Calu3 (cell line): ENCODE data around the gene DDX54. TPM values are rescaled to one million over a fixed set of nuclear protein-coding genes. Genes with fewer than 3 reads are reported as not detected.

ENCODE experiments used
- BruUV-seq: library from RNA; stranded (reverse); fragments of 400-500 nt; replicated peaks from 2 replicates; lab custom pipeline; 2021; lab: Mats Ljungman, UMichigan
- CTCF ChIA-PET: fragments of 300-600 bp; sonication (Branson Sonifier 250); formaldehyde crosslinking; loops from one replicate; lab custom pipeline; 2022; ENCODE audit warnings: antibody characterized with exemption; lab: Charles Lee
- DNase-seq: peaks from one replicate; pipeline ENCODE4 v3.0.0; 2022
- H3K27ac Mint-ChIP-seq: one replicate; pipeline ENCODE4 v1.8.0; 2022; ENCODE audit warnings: mixed read lengths; ENCODE audit not compliant: unreplicated experiment
- H3K27me3 Mint-ChIP-seq: one replicate; pipeline ENCODE4 v1.8.0; 2022; ENCODE audit warnings: mixed read lengths; ENCODE audit not compliant: unreplicated experiment
- H3K36me3 Mint-ChIP-seq: one replicate; pipeline ENCODE4 v1.8.0; 2022; ENCODE audit warnings: mild to moderate bottlenecking, moderate library complexity, mixed read lengths; ENCODE audit not compliant: insufficient read depth, unreplicated experiment
- H3K4me1 Mint-ChIP-seq: one replicate; pipeline ENCODE4 v1.8.0; 2022; ENCODE audit warnings: mild to moderate bottlenecking, low read depth, mixed read lengths; ENCODE audit not compliant: unreplicated experiment
- H3K4me3 Mint-ChIP-seq: one replicate; pipeline ENCODE4 v1.8.0; 2022; ENCODE audit warnings: mild to moderate bottlenecking, low read depth, moderate library complexity, mixed read lengths; ENCODE audit not compliant: unreplicated experiment
- H3K9me3 Mint-ChIP-seq: one replicate; pipeline ENCODE4 v1.8.0; 2022; ENCODE audit warnings: low read depth, mixed read lengths; ENCODE audit not compliant: unreplicated experiment
- intact Hi-C: fragments of 100-400 bp; cut with micrococcal nuclease; formaldehyde crosslinking; loops from one replicate; pipeline ENCODE4 v1.10.0; 2022; ENCODE audit not compliant: unreplicated experiment
- total RNA-seq: library from RNA; stranded (reverse); gene quantifications from 2 replicates; pipeline ENCODE4 v1.2.3, GENCODE V29; 2022
- TF ChIP-seq, protein P1 (sequence below): fragments of 200-600 bp; IDR thresholded peaks from one replicate; pipeline ENCODE4 v1.8.0; 2022; ENCODE audit warnings: antibody characterized with exemption; ENCODE audit not compliant: unreplicated experiment

Gene DDX54
- total RNA-seq, 1 experiment from 2014 or later: 104 TPM

- TF ChIP-seq, protein P1, sequence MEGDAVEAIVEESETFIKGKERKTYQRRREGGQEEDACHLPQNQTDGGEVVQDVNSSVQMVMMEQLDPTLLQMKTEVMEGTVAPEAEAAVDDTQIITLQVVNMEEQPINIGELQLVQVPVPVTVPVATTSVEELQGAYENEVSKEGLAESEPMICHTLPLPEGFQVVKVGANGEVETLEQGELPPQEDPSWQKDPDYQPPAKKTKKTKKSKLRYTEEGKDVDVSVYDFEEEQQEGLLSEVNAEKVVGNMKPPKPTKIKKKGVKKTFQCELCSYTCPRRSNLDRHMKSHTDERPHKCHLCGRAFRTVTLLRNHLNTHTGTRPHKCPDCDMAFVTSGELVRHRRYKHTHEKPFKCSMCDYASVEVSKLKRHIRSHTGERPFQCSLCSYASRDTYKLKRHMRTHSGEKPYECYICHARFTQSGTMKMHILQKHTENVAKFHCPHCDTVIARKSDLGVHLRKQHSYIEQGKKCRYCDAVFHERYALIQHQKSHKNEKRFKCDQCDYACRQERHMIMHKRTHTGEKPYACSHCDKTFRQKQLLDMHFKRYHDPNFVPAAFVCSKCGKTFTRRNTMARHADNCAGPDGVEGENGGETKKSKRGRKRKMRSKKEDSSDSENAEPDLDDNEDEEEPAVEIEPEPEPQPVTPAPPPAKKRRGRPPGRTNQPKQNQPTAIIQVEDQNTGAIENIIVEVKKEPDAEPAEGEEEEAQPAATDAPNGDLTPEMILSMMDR: no peak
- BruUV-seq: no TSS peak
- H3K27ac Mint-ChIP-seq: no peak overlapping the region
- peaks cover 17% of the 10 kb centered on the region for H3K4me1 Mint-ChIP-seq
- H3K36me3 Mint-ChIP-seq: peaks cover 74% of the 10 kb centered on the region
- CTCF ChIA-PET: interaction anchor here (0.6 kb wide), 2 partner anchors 15 to 1618 kb away, joined by 3 to 5 read pairs; no protein-coding TSS in a partner anchor
- no peaks in the 10 kb centered on the region for H3K9me3 Mint-ChIP-seq
- H3K4me3 Mint-ChIP-seq: no peak overlapping the region
- DNase-seq: no peak
- H3K27me3 Mint-ChIP-seq: no peaks in the 10 kb centered on the region
- intact Hi-C loops: no loop called here
These were observed 3.3 kb downstream of the DDX54 start for GRCh38 chr12:113181975-113182374.

DNA sequence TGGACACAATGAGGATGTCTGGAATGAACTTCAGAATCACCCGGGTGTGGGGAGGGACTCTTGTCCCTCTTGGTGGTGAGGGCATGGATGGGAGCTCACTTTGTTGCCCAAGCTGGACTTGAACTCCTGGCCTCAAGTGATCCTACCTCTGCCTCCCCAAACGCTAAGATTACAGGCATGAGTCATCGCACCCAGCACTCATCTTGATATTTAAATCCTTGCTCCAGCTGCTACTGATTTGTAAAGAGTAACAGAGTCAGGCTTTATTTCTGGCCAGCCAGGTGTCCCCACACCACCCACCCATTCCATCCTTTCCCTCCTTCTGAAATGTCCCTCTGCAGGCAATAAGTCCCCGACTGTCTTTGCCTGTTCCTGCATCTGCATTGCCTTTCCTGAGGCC is 4.9 kb downstream of the DDX54 start:
- CTCF ChIA-PET: interaction anchor here (0.6 kb wide), 1 partner anchor 726 kb away, joined by 6 read pairs; no protein-coding TSS in a partner anchor

GRCh38 chr12:113179023-113179422 is 6.3 kb downstream of the DDX54 start:
- TF ChIP-seq, protein P1: no peak
- H3K4me3 Mint-ChIP-seq: no peak overlapping the region
- no TSS peak for BruUV-seq
- H3K4me1 Mint-ChIP-seq: peaks cover 15% of the 10 kb centered on the region
- H3K27ac Mint-ChIP-seq: no peak overlapping the region
- DNase-seq: no peak
- H3K36me3 Mint-ChIP-seq: peaks cover 69% of the 10 kb centered on the region
- no peaks in the 10 kb centered on the region for H3K9me3 Mint-ChIP-seq
- CTCF ChIA-PET: interaction anchor here (0.7 kb wide), 1 partner anchor 315 kb away, joined by 3 read pairs; no protein-coding TSS in a partner anchor
- intact Hi-C loops: no loop called here
- no peaks in the 10 kb centered on the region for H3K27me3 Mint-ChIP-seq

More for the DNA sequence above, 4.9 kb downstream of the DDX54 start:
- Mint-ChIP-seq H3K36me3 (peaks cover 71% of the 10 kb centered on the region), H3K4me3 (no peak overlapping the region), H3K27me3 (no peaks in the 10 kb centered on the region), H3K9me3 (no peaks in the 10 kb centered on the region), H3K27ac (no peak overlapping the region), H3K4me1 (peaks cover 7% of the 10 kb centered on the region)
- intact Hi-C loops: no loop called here
- BruUV-seq: no TSS peak
- no peak for DNase-seq
- TF ChIP-seq, protein P1: no peak

GRCh38 chr12:113174461-113175384 is 10.6 kb downstream of the DDX54 start:
- H3K27ac Mint-ChIP-seq: no peak overlapping the region
- no peak overlapping the region for H3K4me3 Mint-ChIP-seq
- no TSS peak for BruUV-seq
- peaks cover 89% of the 10 kb centered on the region for H3K36me3 Mint-ChIP-seq
- TF ChIP-seq, protein P1: peak; percentile 94
- H3K27me3 Mint-ChIP-seq: no peaks in the 10 kb centered on the region
- intact Hi-C loops: loop anchor here (2.0 to 5.0 kb wide), 2 partner anchors 126 to 182 kb away; no protein-coding TSS in a partner anchor
- CTCF ChIA-PET: interaction anchor here (0.5 to 1.5 kb wide), 10 partner anchors 8 to 563 kb away, joined by 3 to 10 read pairs (median 4); partner anchors contain the start of genes OAS2 and RASAL1
- H3K4me1 Mint-ChIP-seq: peaks cover 8% of the 10 kb centered on the region
- DNase-seq: peak; percentile 89
- H3K9me3 Mint-ChIP-seq: no peaks in the 10 kb centered on the region
